HG03342 (cell line): ENCODE data around the gene CFAP44.
A peak's percentile ranks its signal among the peaks of the same experiment; 100 is the strongest.
"Not testable (repeated sequence)": the region's sequence is repeated elsewhere in the genome, so short reads cannot be mapped to it uniquely, and the experiment has no call there.

Source experiments
- ATAC-seq: cut with Tn5 transposase; IDR thresholded peaks from one replicate; pipeline ENCODE4 v1.9.1; 2021; ENCODE audit warnings: mild to moderate bottlenecking, moderate library complexity; ENCODE audit not compliant: unreplicated experiment

Gene CFAP44

GRCh38 chr3:113441051-113441770 is at the start of gene CFAP44:
CFAP44 (minus strand) TSS chr3:113441493; CDS start chr3:113433664, 7,829 bp downstream.
- peak; percentile 76 for ATAC-seq

DNA sequence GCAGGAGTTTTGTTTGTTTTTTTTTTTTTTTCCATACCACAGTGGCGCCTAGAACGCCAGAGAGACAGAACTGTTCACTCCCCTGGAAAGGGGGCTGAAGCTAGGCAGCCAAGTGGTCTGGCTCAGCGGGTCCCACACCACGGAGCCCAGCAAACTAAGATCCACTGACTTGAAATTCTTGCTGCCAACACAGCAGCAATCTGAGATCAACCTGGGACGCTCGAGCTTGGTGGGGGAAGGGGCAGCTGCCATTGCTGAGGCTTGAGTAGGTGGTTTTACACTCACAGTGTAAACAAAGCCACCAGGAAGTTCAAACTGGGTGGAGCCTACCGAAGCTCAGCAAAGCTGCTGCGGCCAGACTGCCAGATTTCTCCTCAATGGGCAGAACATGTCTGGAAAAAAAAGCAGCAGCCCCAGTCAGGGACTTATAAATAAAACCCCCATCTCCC is 43.9 kb upstream of the CFAP44 start:
- ATAC-seq = no peak

GRCh38 chr3:113468539-113468938 is 27.2 kb upstream of the CFAP44 start:
- no peak for ATAC-seq

DNA sequence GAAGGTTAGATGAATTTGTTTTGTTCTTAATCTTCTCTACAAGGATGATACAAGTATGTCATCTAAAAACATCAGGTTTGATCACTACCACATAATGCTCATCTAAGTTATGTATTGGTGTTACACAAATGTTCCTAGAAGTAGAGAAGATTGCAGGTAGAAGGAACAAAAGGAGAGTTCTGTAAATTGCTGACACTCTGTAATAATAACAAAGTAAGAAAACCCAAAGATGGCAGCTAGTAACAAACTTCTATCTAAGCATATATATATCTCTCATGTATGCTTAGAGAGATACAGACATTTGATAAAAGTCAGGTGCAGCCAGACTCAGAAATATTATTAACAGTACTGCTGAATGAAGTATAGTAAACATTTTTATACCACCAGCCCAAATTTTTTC is 20.2 kb upstream of the CFAP44 start:
- ATAC-seq = no peak

GRCh38 chr3:113458554-113458953 is 17.3 kb upstream of the CFAP44 start:
- not testable (repeated sequence) for ATAC-seq

- ATAC-seq = no peak
These were observed 14.2 kb upstream of the CFAP44 start for GRCh38 chr3:113455446-113455845.

DNA sequence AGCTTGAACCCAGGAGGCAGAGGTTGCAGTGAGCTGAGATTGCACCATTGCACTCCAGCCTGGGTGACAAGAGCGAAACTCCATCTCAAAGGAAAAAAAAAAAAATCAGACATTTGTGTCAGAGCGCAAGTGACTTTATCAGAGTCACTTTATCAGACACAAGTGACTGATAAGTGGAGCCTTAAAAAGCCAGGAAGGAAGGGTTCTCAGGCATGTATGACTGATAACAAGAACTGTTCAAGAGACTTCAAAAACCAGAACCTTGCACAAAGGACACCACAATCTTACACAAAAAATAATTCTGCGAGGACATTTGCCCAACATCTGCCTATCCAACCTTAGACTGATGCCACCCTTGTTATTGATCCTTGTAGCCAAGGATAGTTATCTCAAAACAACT is 13.3 kb upstream of the CFAP44 start:
- ATAC-seq = no peak

DNA sequence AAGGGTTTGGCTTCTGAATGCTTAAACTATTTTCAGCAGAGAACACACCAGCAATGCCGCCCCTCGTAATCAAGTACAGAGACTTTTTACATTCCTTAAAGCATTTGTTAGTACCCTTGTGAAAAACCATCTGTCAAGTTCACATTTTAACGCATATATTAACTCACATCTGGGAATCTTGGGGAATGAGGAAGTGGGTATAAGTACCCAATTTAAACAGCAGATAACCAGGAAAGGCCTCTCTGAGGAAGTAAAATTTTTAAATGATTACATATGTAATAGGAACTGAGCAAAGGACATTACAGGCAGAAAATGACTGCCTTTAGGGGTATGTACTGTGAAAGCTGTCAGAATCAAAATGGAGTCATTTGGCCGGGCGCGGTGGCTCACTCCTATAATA is 12.8 kb upstream of the CFAP44 start:
- ATAC-seq = no peak

GRCh38 chr3:113450911-113451310 is 9.6 kb upstream of the CFAP44 start:
- ATAC-seq = no peak

DNA sequence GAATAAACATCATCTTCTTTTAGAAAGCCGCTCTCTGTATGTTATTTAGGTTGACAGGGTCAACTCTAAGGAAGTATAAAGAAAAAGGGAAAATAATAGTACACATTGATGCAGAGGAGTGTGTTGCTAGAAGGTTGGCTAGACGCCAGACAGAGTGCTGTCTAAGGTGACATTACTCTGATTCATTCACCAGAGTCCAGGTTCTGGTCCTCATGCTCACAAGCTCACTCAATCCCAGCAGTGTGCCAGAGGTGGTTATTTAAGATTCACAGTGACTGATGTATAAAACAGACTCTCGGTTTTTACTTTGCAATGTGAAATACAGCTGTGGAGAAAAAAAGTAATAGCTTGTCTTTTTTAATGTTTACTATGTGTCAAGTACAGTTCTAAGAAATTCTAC is 1.7 kb downstream of the CFAP44 start:
- ATAC-seq = no peak

- no peak for ATAC-seq
These were observed 3.1 kb downstream of the CFAP44 start for GRCh38 chr3:113438224-113438623.

DNA sequence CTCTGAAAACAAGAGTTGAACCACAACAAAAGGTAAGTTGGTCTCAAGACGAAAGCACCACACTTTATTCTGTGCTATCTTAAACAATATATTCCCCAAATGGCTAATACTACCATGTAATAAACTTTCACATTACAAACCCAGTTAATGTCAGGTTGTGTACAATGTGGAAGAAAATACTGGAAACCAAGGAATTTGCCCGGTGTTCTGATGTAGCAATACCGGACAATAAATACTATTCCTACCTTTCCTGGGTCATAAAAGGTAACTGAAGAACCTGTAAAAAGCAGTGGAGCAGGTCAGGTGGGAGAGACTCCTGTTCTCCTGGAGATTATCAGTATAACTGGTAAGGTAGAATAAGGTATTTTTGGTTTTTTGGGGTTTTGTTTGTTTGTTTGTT is 3.9 kb downstream of the CFAP44 start:
- no peak for ATAC-seq

DNA sequence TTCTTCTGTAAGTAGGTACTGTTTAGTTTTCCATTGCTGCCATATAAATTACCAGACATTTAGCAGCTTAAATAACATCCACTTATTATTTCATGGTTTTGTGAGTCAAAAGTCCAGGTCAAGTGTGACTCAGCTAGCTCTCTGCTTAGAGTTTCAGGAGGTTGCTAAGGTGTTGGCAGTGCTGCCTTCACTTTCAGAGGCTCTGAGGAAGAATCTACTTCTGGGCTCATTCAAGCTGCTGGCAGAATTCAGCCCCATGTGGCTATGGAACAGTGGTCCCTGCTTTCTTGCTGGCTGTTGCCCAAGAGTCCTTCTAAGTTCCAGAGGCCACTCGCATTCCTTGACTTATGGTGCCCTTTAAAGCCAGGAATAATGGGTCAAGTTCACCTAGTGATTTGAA is 4.5 kb downstream of the CFAP44 start:
- ATAC-seq = no peak

DNA sequence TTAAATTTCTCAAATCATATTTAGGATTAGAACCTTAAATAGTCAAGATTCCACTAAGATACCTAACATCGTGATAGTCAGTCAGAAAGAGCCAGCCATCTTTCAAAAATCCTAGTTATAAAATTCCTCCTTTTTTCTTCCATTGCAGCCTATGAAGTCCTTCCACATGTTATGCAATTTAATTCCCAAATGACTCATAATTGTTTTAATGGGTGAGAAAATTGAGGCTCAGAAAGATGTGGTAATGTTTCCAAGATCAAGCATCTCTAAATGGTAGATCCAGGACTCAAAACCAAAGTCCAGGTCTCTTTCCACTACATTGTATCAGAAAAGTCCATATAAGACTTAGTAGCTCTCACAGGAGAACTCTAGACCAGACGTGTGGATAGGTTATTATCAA is 9.5 kb downstream of the CFAP44 start:
- no peak for ATAC-seq

DNA sequence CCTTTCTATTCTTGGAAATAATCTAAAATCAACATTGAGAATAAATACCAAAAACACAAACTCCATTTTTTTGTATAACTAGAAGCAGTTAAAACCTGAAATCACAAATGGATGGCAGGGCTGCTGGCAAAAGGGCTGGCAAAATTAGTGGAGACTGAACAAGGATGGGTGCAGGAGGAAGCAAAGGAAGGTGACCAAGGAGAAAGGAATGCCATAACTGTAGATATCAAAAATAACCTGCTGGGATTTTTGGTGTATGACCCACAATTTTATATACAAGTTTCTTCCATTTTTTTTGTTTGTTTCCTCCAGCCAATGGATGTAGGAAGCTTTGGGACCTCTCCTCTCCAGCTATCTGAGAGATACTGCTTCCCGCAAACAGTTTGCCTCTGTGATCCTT is 12.7 kb downstream of the CFAP44 start:
- ATAC-seq = no peak

GRCh38 chr3:113423699-113424098 is 17.6 kb downstream of the CFAP44 start:
- ATAC-seq = no peak

GRCh38 chr3:113421082-113421481 is 20.2 kb downstream of the CFAP44 start:
- ATAC-seq = no peak

DNA sequence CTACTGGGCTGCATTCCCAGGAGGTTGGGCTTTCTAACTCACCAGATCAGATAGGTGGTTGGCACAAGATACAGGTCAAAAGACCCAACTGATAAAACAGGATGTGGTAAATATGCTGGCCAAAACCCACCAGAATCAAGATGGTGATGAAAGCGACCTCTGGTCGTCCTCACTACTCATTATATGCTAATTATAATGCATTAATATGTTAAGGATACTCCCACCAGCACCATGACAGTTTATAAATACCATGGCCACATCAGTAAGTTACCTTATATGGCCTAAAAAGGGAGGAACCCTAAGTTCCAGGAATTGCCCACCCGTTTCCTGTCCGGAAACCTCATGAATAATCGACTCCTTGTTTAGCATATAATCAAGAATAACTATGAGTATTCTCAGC is 31.6 kb downstream of the CFAP44 start:
- ATAC-seq = no peak

DNA sequence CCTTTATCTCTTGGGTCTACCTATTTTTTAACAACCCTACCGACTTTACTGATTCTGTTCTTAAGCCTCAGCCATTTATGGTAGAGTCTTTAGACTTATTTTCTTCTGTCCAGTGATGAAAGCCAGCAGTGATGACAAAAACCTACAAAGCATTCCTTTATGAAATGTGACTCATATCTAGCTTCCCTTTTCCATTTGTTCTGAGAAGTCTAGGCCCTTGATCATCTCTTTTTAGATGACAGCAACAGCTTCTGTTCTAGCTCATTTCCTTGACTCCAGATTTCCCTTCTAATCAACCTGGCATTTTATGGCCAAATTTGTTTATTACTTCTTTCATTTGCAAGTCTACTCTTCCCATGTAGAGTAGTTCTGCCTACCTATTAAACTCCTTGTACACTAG is 36.1 kb downstream of the CFAP44 start:
- no peak for ATAC-seq

DNA sequence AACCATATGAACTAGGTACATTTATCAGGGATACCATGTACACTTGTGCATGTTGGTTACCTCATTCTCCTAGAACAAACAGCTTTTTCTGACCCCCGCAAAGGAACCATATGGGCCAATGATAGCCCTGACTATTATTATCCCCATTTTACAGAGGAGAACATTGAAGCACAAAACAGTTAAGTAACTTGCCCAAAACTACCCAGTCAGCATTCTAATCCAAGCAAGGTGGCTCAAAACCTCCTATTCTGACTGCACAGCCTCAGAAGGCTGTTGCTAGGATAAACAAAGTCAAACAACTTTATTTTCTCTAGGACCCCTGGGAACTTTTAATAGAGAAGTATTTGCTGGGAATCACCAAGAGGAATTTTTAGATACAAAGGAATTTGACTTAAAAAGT is 36.7 kb downstream of the CFAP44 start:
- ATAC-seq = no peak
